Hippocampal formation (tissue), 2 donors: ENCODE results near the gene BFSP1.

ENCODE experiments used
- DNase-seq, 2 donors: peaks; one replicate each; lab custom pipeline; 2025; lab: John Stamatoyannopoulos, UW

BFSP1 gene

GRCh38 chr20:17465236-17465635 is 65.9 kb downstream of the BFSP1 start:
- DNase-seq, result no peak

GRCh38 chr20:17463711-17464110 is 67.5 kb downstream of the BFSP1 start:
- no peak for DNase-seq

GRCh38 chr20:17461941-17462340 is 69.2 kb downstream of the BFSP1 start:
- DNase-seq, result no peak

GRCh38 chr20:17460119-17460518 is 71.1 kb downstream of the BFSP1 start:
- DNase-seq, result no peak

GRCh38 chr20:17457588-17458190 is 73.5 kb downstream of the BFSP1 start:
- no peak for DNase-seq

GRCh38 chr20:17457079-17457478 is 74.1 kb downstream of the BFSP1 start:
- no peak for DNase-seq

- DNase-seq, result peak in 1 of 2 donors; percentile 9
Measured at GRCh38 chr20:17456279-17456678, 74.9 kb downstream of the BFSP1 start.

- DNase-seq, result no peak
Measured at GRCh38 chr20:17453592-17453991, 77.6 kb downstream of the BFSP1 start.

GRCh38 chr20:17452441-17452840 is 78.7 kb downstream of the BFSP1 start:
- no peak for DNase-seq

- DNase-seq, result no peak
Measured at GRCh38 chr20:17449031-17449430, 82.1 kb downstream of the BFSP1 start.

- DNase-seq, result no peak
Measured at GRCh38 chr20:17448071-17448470, 83.1 kb downstream of the BFSP1 start.

- no peak for DNase-seq
Measured at GRCh38 chr20:17446171-17446570, 85.0 kb downstream of the BFSP1 start.

- DNase-seq, result no peak
Measured at GRCh38 chr20:17445543-17445942, 85.6 kb downstream of the BFSP1 start.

GRCh38 chr20:17444091-17444490 is 87.1 kb downstream of the BFSP1 start:
- no peak for DNase-seq
